ENCODE results near the gene GON4L.
A peak's percentile ranks its signal among the peaks of the same experiment; 100 is the strongest.
"Not testable (repeated sequence)": the region's sequence is repeated elsewhere in the genome, so short reads cannot be mapped to it uniquely, and the experiment has no call there.

Gene GON4L

GRCh38 chr1:155856975-155857930 lies at the start of gene GON4L:
Gene GON4L (minus strand): TSS chr1:155857214. CDS start chr1:155853780, 3,434 bp downstream.
- in situ Hi-C loops (cut with MboI; ENCODE audit: low sequenced_read_pairs, unreplicated experiment) = no loop called here
- DNase-seq (ENCODE audit: low spot score) = peak; percentile 94
- TF ChIP-seq CTCF (IDR thresholded peaks at IDR 0.05; ENCODE audit: borderline replicate concordance, control extremely low read depth, extremely low read depth, insufficient read depth, missing control alignments) = no peak

GRCh38 chr1:155904261-155904660 lies 47.2 kb upstream of the GON4L start:
- in situ Hi-C loops (cut with MboI; ENCODE audit: low sequenced_read_pairs, unreplicated experiment) = no loop called here

GRCh38 chr1:155900161-155900560 lies 43.1 kb upstream of the GON4L start:
- no peak for TF ChIP-seq CTCF (IDR thresholded peaks at IDR 0.05; ENCODE audit: borderline replicate concordance, control extremely low read depth, extremely low read depth, insufficient read depth, missing control alignments)
- DNase-seq (ENCODE audit: low spot score) = no peak
- in situ Hi-C loops (cut with MboI; ENCODE audit: low sequenced_read_pairs, unreplicated experiment) = no loop called here

More at GRCh38 chr1:155904261-155904660, 47.2 kb upstream of the GON4L start:
- no peak for TF ChIP-seq CTCF (IDR thresholded peaks at IDR 0.05; ENCODE audit: borderline replicate concordance, control extremely low read depth, extremely low read depth, insufficient read depth, missing control alignments)
- DNase-seq (ENCODE audit: low spot score) = no peak

- DNase-seq (ENCODE audit: low spot score) = no peak
- TF ChIP-seq CTCF (IDR thresholded peaks at IDR 0.05; ENCODE audit: borderline replicate concordance, control extremely low read depth, extremely low read depth, insufficient read depth, missing control alignments) = no peak
- in situ Hi-C loops (cut with MboI; ENCODE audit: low sequenced_read_pairs, unreplicated experiment) = no loop called here
Observed at GRCh38 chr1:155899683-155900082, 42.7 kb upstream of the GON4L start.

- no peak for TF ChIP-seq CTCF (IDR thresholded peaks at IDR 0.05; ENCODE audit: borderline replicate concordance, control extremely low read depth, extremely low read depth, insufficient read depth, missing control alignments)
- no peak for DNase-seq (ENCODE audit: low spot score)
- in situ Hi-C loops (cut with MboI; ENCODE audit: low sequenced_read_pairs, unreplicated experiment) = no loop called here
Observed at GRCh38 chr1:155898888-155899287, 41.9 kb upstream of the GON4L start.

GRCh38 chr1:155897746-155898145 lies 40.7 kb upstream of the GON4L start:
- no peak for DNase-seq (ENCODE audit: low spot score)
- no peak for TF ChIP-seq CTCF (IDR thresholded peaks at IDR 0.05; ENCODE audit: borderline replicate concordance, control extremely low read depth, extremely low read depth, insufficient read depth, missing control alignments)
- in situ Hi-C loops (cut with MboI; ENCODE audit: low sequenced_read_pairs, unreplicated experiment) = no loop called here

- DNase-seq (ENCODE audit: low spot score); in situ Hi-C loops (cut with MboI; ENCODE audit: low sequenced_read_pairs, unreplicated experiment): not testable (repeated sequence)
Observed at GRCh38 chr1:155896476-155896875, 39.5 kb upstream of the GON4L start.

GRCh38 chr1:155895617-155896016 lies 38.6 kb upstream of the GON4L start:
- DNase-seq (ENCODE audit: low spot score); in situ Hi-C loops (cut with MboI; ENCODE audit: low sequenced_read_pairs, unreplicated experiment): not testable (repeated sequence)

All from GM13976 (cell line).